SK-N-SH treated with all-trans-retinoic acid at 6 μM for 48 hours (cell line): ENCODE data around the gene OOSP4A.

ENCODE experiments used
- ATAC-seq: fragments of 200-7000 bp; cut with Tn5 transposase; 3 replicates; pipeline ENCODE4 v1.9.1; 2020; ENCODE audit warnings: mild to moderate bottlenecking, moderate library complexity
- ARNTL ChIP-seq: fragments of 450-650 bp; formaldehyde crosslinking; IDR thresholded peaks from 2 replicates; pipeline ENCODE4 v1.5.0; 2020; ENCODE audit warnings: low read depth, mild to moderate bottlenecking, moderate library complexity, borderline replicate concordance
- CSDC2 ChIP-seq: fragments of 250-450 bp; sonication (Bioruptor Pico); IDR thresholded peaks from 2 replicates; pipeline ENCODE4 v1.5.0; 2020; ENCODE audit warnings: mild to moderate bottlenecking, moderate library complexity
- GLIS3 ChIP-seq: fragments of 250-450 bp; sonication (Bioruptor Pico); IDR thresholded peaks from 2 replicates; pipeline ENCODE4 v1.5.0; 2020; ENCODE audit warnings: mild to moderate bottlenecking, moderate library complexity
- ISL1 ChIP-seq: fragments of 250-450 bp; sonication (Bioruptor Pico); IDR thresholded peaks from 2 replicates; pipeline ENCODE4 v2.1.2; 2022; ENCODE audit warnings: mild to moderate bottlenecking, moderate library complexity
- OSR1 ChIP-seq: fragments of 250-450 bp; sonication (Bioruptor Pico); IDR thresholded peaks from 2 replicates; pipeline ENCODE4 v1.8.0; 2022; ENCODE audit warnings: moderate library complexity, mild to moderate bottlenecking, inconsistent platforms
- PPARA ChIP-seq: fragments of 250-450 bp; sonication (Bioruptor Pico); IDR thresholded peaks from 2 replicates; pipeline ENCODE4 v1.5.0; 2020; ENCODE audit warnings: mild to moderate bottlenecking, borderline replicate concordance
- RARB ChIP-seq: fragments of 250-450 bp; sonication (Bioruptor Pico); IDR thresholded peaks from 2 replicates; pipeline ENCODE4 v1.8.0; 2021; ENCODE audit warnings: mild to moderate bottlenecking, moderate library complexity
- SNAI2 ChIP-seq: fragments of 250-450 bp; sonication (Bioruptor Pico); IDR thresholded peaks from 2 replicates; pipeline ENCODE4 v1.5.0; 2020; ENCODE audit warnings: mild to moderate bottlenecking, moderate library complexity
- TCF4 ChIP-seq: fragments of 250-450 bp; sonication (Bioruptor Pico); IDR thresholded peaks from 2 replicates; pipeline ENCODE4 v1.8.0; 2021; ENCODE audit warnings: mild to moderate bottlenecking, moderate library complexity, borderline replicate concordance
- TOX ChIP-seq: fragments of 250-450 bp; sonication (Bioruptor Pico); IDR thresholded peaks from 2 replicates; pipeline ENCODE4 v1.8.0; 2021; ENCODE audit warnings: mild to moderate bottlenecking, moderate library complexity, borderline replicate concordance
- ZC3H10 ChIP-seq: fragments of 250-450 bp; sonication (Bioruptor Pico); IDR thresholded peaks from 2 replicates; pipeline ENCODE4 v1.5.1; 2021; ENCODE audit warnings: mild to moderate bottlenecking, moderate library complexity
- ZFP30 ChIP-seq: fragments of 450-650 bp; formaldehyde crosslinking; IDR thresholded peaks from 2 replicates; pipeline ENCODE4 v1.5.0; 2022; ENCODE audit warnings: mild to moderate bottlenecking, moderate library complexity
- ZNF565 ChIP-seq: fragments of 450-650 bp; formaldehyde crosslinking; conservative IDR thresholded peaks from 2 replicates; pipeline ENCODE4 v1.5.0; 2020; ENCODE audit warnings: low read depth, mild to moderate bottlenecking, moderate library complexity
- ZNF70 ChIP-seq: fragments of 450-650 bp; formaldehyde crosslinking; IDR thresholded peaks from 2 replicates; pipeline ENCODE4 v1.5.0; 2020; ENCODE audit warnings: mild to moderate bottlenecking, moderate library complexity
- ZNF8 ChIP-seq: fragments of 450-650 bp; formaldehyde crosslinking; IDR thresholded peaks from 2 replicates; pipeline ENCODE4 v1.5.0; 2020; ENCODE audit warnings: mild to moderate bottlenecking, moderate library complexity
- TF ChIP-seq, protein P1 (sequence below): fragments of 250-450 bp; sonication (Bioruptor Pico); IDR thresholded peaks from 2 replicates; pipeline ENCODE4 v1.8.0; 2021; ENCODE audit warnings: low read depth, mild to moderate bottlenecking, moderate library complexity, borderline replicate concordance
- TF ChIP-seq, protein P2 (sequence below): fragments of 250-450 bp; sonication (Bioruptor Pico); IDR thresholded peaks from 2 replicates; pipeline ENCODE4 v1.5.1; 2021; ENCODE audit warnings: mild to moderate bottlenecking, moderate library complexity
- TF ChIP-seq, protein P3 (sequence below): fragments of 250-450 bp; sonication (Bioruptor Pico); IDR thresholded peaks from 2 replicates; pipeline ENCODE4 v1.5.0; 2020; ENCODE audit warnings: mild to moderate bottlenecking, moderate library complexity
- TF ChIP-seq, protein P4 (sequence below): fragments of 250-450 bp; sonication (Bioruptor Pico); IDR thresholded peaks from 2 replicates; pipeline ENCODE4 v1.8.0; 2020; ENCODE audit warnings: mild to moderate bottlenecking, moderate library complexity, borderline replicate concordance

Gene OOSP4A

DNA sequence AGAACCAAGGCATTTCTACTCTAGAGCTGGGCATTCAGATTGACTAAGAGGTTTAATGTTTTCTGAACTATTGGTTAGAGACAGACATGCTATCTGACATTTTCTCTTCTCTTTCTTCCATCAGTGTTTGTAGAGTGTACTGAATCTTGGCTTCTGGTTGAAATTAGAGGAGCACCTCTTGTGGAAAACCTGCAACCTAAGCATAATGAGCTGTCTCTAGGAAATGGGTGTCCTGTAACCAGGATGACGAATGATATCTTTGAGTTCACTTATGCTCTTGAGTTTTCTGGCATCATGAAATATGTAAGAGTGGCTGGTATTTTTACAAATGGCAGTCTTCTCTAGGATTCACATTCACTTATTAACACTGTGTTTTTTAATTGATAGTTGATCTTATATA is 19.4 kb downstream of the OOSP4A start (continued):
- TF ChIP-seq, protein P1, sequence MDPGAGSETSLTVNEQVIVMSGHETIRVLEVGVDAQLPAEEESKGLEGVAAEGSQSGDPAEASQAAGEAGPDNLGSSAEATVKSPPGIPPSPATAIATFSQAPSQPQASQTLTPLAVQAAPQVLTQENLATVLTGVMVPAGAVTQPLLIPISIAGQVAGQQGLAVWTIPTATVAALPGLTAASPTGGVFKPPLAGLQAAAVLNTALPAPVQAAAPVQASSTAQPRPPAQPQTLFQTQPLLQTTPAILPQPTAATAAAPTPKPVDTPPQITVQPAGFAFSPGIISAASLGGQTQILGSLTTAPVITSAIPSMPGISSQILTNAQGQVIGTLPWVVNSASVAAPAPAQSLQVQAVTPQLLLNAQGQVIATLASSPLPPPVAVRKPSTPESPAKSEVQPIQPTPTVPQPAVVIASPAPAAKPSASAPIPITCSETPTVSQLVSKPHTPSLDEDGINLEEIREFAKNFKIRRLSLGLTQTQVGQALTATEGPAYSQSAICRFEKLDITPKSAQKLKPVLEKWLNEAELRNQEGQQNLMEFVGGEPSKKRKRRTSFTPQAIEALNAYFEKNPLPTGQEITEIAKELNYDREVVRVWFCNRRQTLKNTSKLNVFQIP (CRISPR knock-in tag): no peak
- TF ChIP-seq ZNF8 (CRISPR knock-in tag): no peak

DNA sequence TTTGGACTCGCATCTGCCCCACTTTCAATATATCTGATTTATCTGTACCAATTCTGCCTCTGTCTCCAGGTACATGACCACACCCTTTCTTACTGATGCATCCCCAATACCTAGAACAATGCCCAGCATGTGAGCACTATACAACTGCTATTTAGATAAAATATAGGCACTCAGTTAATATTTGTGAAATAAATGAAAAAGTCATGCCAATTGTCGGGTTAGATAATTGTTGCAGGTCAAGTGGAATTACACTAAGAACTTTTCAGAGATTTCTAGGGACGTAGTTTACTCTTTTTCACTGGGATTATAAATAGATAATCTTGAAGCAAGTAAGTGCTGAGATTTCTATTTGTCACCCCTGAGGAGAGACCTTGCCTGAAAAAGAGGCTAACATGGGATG is 20.5 kb downstream of the OOSP4A start:
- TF ChIP-seq CSDC2 (CRISPR knock-in tag) (no peak), ARNTL (CRISPR knock-in tag) (no peak), OSR1 (no peak), ZC3H10 (CRISPR knock-in tag) (no peak), ZNF70 (CRISPR knock-in tag) (no peak), GLIS3 (no peak), TCF4 (no peak), ZNF8 (CRISPR knock-in tag) (no peak), ZFP30 (no peak), ZNF565 (CRISPR knock-in tag) (no peak), TOX (CRISPR knock-in tag) (no peak), PPARA (CRISPR knock-in tag) (no peak), SNAI2 (no peak)
- TF ChIP-seq, protein P2, sequence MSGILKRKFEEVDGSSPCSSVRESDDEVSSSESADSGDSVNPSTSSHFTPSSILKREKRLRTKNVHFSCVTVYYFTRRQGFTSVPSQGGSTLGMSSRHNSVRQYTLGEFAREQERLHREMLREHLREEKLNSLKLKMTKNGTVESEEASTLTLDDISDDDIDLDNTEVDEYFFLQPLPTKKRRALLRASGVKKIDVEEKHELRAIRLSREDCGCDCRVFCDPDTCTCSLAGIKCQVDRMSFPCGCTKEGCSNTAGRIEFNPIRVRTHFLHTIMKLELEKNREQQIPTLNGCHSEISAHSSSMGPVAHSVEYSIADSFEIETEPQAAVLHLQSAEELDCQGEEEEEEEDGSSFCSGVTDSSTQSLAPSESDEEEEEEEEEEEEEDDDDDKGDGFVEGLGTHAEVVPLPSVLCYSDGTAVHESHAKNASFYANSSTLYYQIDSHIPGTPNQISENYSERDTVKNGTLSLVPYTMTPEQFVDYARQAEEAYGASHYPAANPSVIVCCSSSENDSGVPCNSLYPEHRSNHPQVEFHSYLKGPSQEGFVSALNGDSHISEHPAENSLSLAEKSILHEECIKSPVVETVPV (CRISPR knock-in tag): no peak
- TF ChIP-seq, protein P3, sequence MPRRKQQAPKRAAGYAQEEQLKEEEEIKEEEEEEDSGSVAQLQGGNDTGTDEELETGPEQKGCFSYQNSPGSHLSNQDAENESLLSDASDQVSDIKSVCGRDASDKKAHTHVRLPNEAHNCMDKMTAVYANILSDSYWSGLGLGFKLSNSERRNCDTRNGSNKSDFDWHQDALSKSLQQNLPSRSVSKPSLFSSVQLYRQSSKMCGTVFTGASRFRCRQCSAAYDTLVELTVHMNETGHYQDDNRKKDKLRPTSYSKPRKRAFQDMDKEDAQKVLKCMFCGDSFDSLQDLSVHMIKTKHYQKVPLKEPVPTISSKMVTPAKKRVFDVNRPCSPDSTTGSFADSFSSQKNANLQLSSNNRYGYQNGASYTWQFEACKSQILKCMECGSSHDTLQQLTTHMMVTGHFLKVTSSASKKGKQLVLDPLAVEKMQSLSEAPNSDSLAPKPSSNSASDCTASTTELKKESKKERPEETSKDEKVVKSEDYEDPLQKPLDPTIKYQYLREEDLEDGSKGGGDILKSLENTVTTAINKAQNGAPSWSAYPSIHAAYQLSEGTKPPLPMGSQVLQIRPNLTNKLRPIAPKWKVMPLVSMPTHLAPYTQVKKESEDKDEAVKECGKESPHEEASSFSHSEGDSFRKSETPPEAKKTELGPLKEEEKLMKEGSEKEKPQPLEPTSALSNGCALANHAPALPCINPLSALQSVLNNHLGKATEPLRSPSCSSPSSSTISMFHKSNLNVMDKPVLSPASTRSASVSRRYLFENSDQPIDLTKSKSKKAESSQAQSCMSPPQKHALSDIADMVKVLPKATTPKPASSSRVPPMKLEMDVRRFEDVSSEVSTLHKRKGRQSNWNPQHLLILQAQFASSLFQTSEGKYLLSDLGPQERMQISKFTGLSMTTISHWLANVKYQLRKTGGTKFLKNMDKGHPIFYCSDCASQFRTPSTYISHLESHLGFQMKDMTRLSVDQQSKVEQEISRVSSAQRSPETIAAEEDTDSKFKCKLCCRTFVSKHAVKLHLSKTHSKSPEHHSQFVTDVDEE (CRISPR knock-in tag): no peak
- TF ChIP-seq, protein P4, sequence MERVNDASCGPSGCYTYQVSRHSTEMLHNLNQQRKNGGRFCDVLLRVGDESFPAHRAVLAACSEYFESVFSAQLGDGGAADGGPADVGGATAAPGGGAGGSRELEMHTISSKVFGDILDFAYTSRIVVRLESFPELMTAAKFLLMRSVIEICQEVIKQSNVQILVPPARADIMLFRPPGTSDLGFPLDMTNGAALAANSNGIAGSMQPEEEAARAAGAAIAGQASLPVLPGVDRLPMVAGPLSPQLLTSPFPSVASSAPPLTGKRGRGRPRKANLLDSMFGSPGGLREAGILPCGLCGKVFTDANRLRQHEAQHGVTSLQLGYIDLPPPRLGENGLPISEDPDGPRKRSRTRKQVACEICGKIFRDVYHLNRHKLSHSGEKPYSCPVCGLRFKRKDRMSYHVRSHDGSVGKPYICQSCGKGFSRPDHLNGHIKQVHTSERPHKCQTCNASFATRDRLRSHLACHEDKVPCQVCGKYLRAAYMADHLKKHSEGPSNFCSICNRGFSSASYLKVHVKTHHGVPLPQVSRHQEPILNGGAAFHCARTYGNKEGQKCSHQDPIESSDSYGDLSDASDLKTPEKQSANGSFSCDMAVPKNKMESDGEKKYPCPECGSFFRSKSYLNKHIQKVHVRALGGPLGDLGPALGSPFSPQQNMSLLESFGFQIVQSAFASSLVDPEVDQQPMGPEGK (CRISPR knock-in tag): no peak
- ATAC-seq: no peak

DNA sequence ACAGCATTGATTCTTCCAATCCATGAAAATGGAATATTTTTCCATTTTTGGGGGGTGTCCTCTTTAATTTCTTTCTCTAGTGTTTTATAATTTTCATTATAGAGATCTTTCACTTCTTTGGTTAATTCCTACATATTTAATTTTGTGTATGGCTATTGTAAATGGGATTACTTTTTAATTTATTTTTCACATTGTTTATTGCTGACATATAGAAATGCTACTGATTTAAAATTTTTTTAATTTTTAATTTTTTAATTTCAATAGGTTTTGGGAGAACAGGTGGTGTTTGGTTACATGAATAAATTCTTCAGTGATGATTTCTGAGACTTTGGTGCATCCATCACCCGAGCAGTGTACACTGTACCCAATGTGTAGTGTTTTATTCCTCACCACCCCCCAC is 26.6 kb downstream of the OOSP4A start:
- TF ChIP-seq ZNF70 (CRISPR knock-in tag): no peak
- no peak for TF ChIP-seq TCF4
- TF ChIP-seq ISL1: no peak
- no peak for TF ChIP-seq RARB (CRISPR knock-in tag)
- no peak for TF ChIP-seq CSDC2 (CRISPR knock-in tag)
- no peak for TF ChIP-seq TOX (CRISPR knock-in tag)
- no peak for TF ChIP-seq GLIS3
- TF ChIP-seq, protein P3 (CRISPR knock-in tag): no peak
- no peak for ATAC-seq
